ENCODE results near the gene PRR3.

PRR3 gene

DNA sequence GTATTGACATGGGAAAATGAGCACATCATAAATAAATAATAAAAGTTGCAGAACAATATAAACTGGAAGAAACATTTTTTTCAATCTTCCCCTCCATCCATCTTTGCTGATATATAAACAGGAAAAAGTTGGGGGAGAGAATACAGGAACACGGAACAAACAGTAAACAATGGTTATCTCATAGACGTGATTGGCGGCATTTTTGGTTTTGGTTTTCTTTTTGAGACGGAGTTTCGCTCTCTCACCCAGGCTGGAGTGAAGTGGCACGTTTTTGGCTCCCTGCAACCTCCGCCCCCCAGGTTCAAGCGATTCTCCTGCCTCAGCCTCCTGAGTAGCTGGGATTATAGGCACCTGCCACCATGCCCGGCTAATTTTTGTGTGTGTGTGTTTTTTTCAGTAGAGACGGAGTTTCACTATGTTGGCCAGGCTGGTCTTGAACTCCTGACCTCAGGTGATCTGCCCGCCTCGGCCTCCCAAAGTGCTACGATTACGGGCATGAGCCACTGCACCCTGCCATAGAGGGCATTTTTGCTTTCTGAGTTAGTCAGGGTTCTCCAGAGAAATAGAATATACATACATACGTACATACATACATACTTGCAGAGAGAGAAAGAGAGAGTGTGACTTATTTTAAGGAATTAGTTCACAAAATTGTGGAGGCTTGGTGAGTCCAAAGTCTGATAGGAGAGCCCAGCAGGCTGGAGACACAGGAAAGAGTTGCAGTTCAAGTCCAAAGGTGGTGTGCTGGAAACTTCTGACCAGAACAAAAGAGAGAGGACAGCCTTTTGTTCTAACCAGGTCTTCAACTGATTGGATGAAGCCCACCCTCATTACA is 23.4 kb upstream of the PRR3 start:
- no peak for DNase-seq (ENCODE audit: low spot score)
- no peak for FAIRE-seq

DNA sequence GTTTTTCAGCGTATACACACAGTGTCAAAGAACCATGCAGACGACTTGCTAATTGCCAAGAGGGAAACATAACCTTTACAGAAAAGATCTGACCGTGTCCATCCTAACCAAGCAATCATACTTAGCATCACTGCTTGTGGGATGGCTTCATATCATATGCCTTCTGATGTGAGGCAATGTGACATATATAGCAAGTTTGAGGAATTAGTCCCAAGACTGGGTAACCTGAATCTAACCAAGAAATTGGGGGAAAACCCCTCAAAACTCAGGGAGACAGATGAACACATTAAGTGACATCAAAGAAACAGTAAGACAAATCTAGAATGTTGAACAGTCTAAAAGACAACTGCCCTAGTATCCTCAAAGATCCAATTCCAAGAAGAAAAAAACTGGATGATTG is 19.2 kb upstream of the PRR3 start:
- no peak for DNase-seq (ENCODE audit: low spot score)
- no peak for FAIRE-seq

DNA sequence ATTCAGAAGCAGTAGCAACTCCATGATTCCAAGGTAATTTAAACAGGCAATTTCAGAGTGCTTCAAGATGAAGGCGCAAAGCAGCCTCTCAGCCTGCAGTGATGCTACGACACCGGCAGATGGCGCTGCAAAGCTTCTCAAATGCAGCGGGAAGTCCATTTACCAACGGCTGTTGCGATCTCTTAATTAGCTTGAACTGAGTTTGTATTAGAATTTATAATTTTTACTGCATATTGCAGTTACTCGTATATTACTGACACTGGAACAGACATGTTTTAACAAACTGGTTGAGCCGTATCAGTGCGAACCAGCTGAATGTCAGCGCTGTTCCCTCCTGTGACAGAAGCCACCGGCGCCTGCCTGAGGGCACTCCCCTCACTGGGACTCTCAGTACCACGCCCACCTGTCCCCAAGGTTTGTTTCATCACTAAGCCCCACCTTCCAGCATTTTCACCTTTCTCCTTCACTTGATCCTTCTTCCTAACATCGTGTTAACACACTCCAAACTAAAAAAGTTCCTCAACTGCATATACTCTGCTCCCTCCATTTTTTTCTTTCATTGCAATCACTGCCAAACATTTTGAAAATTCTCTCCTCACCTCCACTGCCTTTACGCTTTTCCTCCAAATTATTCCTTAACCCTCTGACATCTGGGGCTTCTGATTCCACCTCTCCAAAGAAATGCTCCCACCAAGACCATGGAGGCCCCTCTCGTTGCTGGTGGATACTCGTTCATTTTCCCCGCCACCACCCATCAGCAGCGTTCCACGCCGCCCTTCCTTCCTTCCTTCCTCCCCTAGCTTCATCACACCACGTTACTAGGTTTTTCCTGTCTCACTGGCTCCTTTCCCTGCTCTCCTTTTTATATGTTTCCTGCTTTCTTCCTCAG is 15.3 kb upstream of the PRR3 start:
- DNase-seq (ENCODE audit: low spot score) (peak; percentile 42), FAIRE-seq (peak; percentile 72)

DNA sequence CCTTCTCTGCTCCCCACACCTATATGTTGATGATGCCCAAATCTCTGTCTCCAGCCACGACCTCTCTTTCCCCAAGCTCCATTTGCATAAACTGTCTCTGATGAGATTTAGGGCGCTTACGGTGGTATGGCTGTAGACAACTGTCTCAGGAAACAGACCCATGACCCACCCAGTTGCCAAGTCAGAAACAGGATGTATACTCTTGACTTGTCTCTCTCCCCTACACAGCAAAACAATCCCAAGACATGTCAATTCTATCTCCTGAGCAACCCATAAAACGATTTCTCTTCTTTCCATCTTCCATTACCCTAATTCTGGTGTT is 14.7 kb upstream of the PRR3 start:
- FAIRE-seq (no peak), DNase-seq (ENCODE audit: low spot score) (no peak)

DNA sequence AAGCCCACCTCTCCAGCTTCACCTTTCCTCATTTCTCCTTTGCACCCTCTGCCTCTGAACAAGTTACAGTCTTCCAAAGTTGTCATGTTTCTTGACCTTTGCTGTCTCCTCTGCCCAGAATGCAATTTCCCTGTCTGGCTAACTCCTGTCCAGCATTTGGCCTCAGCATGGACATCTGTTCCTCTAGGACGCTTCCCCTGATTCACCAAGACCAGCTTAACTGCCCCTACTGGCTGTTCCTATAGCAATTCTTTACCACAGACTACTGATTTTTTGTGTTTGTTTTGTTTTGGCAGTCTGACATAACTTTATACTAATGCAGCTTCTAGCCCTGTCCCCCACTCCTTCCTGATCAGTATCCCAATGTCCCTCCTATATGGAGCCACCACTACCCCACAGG is 14.2 kb upstream of the PRR3 start:
- FAIRE-seq (no peak), DNase-seq (ENCODE audit: low spot score) (no peak)

DNA sequence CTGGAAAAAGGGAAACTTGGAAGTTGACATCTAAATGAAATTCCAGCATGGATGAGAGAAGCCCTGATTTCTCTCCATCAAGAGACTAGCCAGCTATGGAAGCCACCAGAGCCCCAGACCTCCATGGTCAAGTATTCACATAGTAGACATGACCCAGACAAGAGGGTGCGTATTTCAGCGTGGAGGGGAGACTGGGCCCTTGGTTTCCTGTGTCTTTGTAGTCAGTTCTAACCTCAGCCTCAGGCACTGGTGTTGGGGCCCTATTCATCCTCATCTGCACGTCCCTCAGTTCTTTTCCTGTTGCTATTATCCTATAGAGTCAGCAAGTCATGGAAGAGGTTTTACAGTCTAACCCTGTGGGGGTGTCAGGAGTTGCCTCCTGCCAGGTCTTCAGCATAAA is 13.3 kb upstream of the PRR3 start:
- no peak for DNase-seq (ENCODE audit: low spot score)
- FAIRE-seq = no peak

DNA sequence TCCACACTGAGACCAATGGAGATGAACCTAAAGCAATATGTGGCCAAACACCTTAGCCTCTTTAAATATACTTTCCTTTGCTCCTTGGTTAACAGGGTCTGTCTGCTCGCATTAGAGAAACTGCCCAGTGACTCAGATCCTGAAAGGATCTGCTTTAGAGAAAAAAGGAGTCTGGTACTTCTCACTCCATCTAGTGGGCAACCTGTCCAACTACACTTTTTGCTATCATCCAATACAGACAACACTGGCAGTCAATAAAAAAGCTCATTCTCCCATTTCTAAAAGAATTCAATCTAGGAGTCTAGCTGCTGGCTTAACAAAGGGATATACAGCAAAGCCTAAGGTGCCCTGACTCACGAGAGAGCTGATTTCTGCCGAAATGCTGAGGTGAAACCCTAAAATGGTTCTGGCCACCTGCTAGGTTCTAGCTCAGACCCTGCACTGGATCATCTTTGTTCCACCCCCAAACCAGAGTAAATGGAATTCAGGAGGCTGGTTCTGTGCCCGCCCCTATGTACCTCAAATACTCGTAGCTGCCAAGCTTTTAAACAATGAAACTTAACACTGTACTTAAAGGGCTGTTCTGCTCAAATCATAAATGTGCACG is 12.3 kb upstream of the PRR3 start:
- peak; percentile 80 for FAIRE-seq
- peak; percentile 65 for DNase-seq (ENCODE audit: low spot score)

DNA sequence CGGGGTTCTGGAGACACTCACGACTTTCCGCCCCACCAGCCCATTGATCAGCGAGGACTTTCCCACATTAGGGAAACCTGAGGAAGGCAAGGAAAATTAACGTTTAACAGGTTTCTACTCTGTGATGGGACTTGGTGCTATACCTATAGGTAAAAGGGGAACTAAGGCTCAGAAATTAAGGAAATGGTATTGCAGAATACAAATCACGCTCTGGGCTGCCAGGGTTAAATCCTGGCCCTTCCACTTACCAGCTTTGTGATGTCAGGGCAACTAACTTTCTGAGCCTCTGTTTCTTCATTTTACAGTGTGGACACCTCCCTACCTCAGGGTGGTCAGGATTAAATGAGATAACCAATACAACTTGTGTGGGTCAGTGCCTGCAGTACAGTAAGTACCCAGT is 9.6 kb upstream of the PRR3 start:
- no peak for DNase-seq (ENCODE audit: low spot score)
- no peak for FAIRE-seq

DNA sequence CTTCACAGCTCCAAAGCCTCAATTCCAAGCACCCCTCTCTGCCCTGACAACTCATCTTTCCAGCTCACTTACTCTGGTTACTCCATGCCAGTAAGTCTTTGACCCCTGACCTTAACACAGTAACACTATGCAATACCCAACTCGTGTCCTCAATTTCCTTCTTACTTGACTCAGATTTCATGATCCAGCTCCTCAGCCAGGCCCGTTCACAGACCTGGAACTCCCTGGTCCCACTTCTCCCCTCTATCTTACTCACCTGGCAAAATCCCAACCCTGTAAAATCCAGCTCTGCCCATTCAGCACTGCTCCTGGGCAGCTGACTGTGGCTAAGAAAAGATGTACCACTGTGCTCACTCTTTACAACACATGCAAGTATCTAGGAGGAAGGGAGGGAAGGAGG is 8.7 kb upstream of the PRR3 start:
- peak; percentile 33 for DNase-seq (ENCODE audit: low spot score)
- peak; percentile 60 for FAIRE-seq

DNA sequence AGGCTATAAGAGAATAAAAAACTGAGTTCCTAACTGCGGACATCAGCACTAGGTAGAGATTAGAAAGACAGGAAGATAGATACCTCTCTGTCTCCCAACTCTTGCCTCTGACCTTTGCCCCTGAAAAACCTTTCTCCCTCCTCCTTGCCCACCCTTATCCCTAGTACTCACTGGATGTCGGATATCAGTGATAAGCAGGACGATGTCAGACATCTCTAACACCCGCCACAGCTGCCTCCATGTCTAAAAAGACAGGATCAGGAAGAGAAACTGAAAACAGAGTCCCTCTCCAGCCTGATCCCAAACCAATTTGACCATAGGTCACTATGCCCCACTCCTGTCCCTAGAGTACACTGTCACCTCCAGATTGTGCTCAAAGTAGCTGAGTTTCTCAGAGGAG is 2.7 kb upstream of the PRR3 start:
- no peak for FAIRE-seq
- no peak for DNase-seq (ENCODE audit: low spot score)

DNA sequence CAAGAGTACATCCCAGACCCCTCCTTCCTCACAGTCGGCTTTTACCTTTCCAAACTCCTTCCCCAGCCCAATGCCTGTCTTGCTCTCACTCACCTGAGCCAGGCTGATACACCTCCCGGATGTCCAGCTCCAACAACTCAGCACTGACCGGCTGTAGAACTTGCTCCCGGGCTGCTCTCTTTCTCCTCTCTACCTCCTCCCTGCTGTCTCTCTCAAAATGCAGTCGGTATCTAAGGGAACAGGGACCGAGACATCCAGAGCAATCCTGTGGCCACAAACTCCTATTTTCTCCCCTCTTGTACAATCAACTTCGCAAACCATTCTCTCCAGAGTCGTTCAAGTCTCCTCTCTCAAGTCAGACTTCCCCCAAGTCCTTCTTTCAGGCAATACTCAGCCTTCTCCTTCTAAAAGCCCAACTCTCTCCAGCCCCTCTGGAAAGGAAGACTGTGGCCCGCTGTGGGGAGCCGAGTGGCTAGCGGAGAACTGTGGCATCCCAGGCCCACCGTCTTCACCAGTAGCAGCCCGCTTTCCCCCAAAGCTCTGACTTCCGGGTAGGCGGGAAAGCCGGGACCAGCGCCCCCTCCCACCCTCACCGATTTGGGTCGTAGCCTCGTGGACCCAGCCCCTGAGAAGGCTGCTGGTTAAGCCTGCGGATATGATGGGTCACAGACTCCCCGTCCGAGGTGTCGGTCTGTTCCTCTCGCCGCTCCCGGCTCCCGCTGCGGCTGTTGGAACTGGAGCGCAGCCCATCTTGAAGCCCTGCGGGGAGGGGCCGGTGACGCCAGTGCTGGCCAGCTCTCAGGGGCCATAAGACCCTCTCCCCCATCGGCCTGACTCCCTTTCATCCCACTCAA is 1.9 kb upstream of the PRR3 start:
- FAIRE-seq (no peak), DNase-seq (ENCODE audit: low spot score) (no peak)

DNA sequence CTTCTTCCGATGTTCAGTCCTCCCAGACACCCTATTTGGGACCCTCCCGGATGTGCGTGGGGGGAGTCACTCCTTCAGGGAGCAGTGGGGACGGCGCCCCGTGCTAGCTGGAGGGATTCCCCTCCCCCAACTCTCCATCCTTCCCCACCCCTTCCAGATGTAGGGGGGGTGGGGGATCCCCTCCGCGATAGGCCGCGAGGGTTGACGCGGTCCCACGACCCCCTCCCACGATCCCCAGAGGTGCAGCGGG is 1.4 kb upstream of the PRR3 start:
- FAIRE-seq = no peak
- DNase-seq (ENCODE audit: low spot score) = no peak

DNA sequence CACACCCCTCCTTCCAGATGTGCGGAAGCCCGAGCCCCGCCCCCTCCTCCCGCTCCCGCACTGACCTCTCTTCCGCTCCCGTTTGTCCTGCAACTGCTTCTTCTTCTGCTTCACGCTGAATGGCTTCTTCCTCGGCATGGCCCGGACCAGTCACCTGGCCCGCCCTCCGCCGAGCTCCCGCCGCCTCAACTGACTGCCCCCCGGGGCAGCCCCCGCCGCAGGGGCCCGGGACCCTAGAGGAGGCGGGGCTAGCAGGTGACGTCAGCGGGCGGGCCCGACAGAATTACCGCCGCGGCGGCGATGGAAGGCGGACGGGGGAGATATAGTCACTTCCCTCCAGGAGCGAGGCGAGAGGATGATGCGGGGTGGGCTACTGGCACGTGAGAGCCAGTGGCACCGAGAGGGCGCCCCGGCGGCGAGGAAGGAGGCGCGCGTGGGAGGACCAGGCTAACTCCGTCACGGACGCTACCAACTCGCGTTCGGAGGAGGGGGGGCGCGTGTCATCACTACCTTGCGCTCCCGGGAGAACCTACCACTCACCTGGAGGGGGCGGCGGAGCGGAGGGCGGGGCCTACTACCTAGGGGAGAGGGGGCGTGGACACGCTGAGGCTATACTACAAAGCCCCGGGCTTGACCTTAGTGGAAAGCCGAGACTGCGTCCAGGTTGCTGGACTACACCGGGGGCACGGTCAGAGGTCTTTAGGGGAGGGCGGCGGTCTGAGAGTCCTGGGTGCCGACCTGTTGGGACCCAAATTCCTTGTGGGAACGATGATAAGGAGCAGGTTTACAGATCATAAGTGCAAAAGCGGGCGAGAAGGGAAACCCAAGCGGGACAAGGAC is 809 bp upstream of the PRR3 start, which contains the start of gene GNL1:
Gene GNL1, minus strand, starts transcription at position 424 of the 840 bp plus-strand sequence. Its CDS starts 286 bp downstream, at position 138.
- FAIRE-seq = no peak
- peak; percentile 81 for DNase-seq (ENCODE audit: low spot score)

DNA sequence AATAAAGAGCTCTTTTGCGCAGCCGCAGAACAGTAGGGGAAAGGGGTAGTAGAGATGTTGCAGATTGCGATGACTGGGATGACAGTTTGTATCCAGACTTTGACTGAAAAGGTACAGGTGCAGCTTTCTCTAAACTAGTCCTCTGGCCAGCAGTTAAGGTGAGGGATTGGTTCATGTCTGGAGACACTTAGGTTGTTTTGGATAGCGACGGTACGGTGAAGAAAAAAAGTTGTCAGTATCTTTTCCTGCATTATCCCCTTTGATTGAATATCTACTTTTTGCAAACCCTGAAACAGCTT is 537 bp downstream of the PRR3 start:
- DNase-seq (ENCODE audit: low spot score) (peak; percentile 29), FAIRE-seq (no peak)

DNA sequence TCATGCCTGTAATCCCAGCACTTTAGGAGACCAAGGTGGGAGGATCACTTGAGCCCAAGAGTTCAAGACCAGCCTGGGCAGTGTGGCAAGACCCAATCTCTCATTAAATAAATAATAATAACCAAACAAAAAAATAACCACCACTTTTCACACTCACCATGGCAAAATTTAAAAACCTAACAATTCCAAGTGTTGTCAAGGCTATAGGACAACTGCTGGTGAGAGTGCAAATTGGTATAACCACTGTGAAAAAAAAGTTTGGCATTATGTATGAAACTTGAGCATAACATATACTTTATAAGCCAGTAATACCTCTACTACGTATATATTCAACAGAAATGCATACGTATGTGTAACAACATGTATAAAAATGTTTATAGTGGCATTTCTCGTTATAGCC is 3.8 kb downstream of the PRR3 start:
- no peak for FAIRE-seq

DNA sequence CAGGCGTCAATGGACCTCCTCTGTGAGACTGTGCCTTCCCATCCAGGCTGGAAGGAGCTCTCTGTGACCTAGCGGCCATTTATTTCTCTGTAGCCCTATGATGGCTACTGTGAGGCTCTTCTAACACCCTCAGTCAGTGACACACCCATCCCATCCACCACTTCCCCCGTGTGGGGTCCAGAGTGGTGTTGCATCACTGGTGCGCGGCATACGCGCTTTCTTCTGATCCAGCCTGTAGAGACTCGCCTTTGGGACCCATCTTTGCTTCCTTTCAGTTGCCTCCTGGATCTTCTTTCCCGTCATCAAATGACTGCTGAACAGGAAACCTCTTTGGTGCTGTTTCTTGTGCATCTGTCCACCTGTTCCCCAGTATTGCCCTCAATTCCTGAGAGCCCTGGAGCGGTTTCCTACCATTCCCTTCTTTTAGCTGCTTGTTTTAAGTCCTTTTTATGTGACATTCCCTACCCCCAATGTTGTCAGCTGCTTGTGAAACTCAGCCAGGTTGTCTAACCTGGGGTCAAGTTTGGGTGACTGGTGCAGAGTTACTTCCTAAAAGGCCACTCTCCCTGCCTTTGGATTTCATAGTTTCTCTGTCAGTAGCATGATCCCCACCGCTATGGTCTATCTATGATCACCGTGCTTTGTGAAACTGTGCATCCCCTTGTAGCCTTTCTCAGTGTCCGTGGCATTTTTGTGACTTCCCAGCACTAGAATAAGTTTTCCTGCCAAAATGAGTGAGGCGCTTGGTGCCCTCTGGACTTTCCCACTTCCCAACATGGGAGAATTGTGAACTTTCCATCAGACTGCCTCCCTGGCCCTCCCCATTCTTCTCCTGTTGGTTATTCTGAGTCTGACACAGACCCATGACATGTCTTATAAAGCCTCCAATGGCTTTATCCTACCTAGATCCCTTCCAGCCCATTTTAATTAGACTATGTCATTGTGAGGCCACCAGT is 5.7 kb downstream of the PRR3 start:
- FAIRE-seq = no peak

More for the DNA sequence above, 3.8 kb downstream of the PRR3 start:
- no peak for DNase-seq (ENCODE audit: low spot score)

DNA sequence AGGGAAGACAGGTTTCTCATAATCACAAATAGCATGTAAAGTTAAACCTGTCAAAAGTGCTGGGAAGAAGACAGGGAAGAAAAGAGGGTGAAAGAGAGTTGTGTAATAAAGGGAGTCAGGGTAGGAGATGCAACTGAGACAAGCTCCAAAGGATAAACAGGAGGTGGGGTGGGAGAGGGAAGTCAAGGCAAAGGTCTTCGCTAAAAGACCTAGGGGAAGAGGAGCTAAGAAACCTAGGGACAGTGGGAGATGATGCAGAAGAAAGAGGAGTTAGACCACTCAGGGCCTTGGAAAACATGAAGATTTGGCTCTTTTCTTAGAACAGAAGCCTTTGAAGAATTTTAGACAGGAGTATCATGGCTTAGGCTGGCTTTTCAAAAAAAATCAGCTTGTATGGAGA is 7.0 kb downstream of the PRR3 start:
- FAIRE-seq (no peak), DNase-seq (ENCODE audit: low spot score) (no peak)

More for the DNA sequence above, 5.7 kb downstream of the PRR3 start:
- no peak for DNase-seq (ENCODE audit: low spot score)

DNA sequence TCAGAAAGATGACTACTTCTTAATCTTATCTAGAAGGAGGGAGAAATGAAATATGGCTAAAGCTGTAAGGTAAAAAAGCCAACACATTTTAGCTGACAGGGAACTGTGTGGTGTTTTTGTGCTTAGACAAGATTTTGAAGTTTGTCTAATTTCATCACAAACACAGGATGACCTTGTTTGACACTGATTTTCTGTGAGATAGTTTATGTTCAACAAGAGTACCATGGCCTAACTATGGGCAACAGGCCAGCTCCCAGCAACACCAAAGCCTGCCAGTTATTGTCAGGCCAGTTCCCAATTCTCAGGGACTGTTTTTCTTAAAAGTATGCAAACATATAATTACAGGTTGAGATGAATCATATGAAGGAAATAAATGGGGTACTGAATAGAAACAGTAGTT is 8.7 kb downstream of the PRR3 start:
- FAIRE-seq (no peak), DNase-seq (ENCODE audit: low spot score) (no peak)

DNA sequence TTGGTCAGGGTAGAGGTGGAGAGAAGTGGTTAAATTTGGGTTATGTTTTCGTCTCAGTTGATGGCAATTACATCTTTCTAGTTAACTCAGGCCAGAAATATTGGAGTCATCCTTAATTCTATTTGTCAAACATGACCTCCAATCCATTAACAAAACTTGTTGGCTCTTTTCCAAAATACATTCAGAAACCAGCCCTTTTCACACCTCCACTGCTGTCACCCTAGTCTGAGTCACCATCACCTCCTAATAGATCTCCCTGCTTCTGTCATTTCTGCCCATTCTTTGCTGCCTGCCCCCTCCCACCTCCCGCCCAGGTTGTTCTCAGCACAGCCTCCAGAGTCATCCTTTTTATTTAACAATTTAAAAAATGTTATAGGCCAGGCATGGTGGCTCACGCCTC is 11.2 kb downstream of the PRR3 start:
- no peak for DNase-seq (ENCODE audit: low spot score)
- no peak for FAIRE-seq

DNA sequence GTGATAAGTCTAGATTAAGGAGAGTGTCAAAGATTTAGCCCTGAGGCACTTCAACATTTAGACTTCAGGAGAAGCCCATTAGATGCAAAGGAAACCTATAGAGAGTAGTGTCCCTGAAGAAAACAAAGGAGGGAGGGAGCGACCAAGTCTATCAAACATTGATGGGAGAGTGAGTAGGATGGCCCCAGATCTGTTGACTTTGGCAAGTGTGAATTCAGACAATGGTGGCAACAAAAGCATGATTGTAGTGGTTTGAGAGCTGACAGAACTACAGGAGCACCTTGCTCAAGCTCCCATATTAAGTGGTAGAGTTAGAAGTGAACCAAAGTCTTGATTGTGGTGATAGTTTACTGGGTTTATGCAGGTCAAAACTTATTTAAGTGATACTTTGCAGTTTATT is 13.2 kb downstream of the PRR3 start:
- no peak for DNase-seq (ENCODE audit: low spot score)
- no peak for FAIRE-seq
